ENCODE measurements around the gene ATP5PB.

The ATP5PB gene

GRCh38 chr1:111475701-111476100 lies 26.4 kb downstream of the ATP5PB start:
- DNase-seq (ENCODE audit: low read depth, low spot score): no peak

GRCh38 chr1:111476214-111476613 lies 26.9 kb downstream of the ATP5PB start:
- no peak for DNase-seq (ENCODE audit: low read depth, low spot score)

GRCh38 chr1:111476761-111477309 lies 27.6 kb downstream of the ATP5PB start:
- DNase-seq (ENCODE audit: low read depth, low spot score): no peak

GRCh38 chr1:111480674-111481073 lies 31.4 kb downstream of the ATP5PB start:
- DNase-seq (ENCODE audit: low read depth, low spot score): no peak

- DNase-seq (ENCODE audit: low read depth, low spot score): no peak
Observed at GRCh38 chr1:111481387-111482221, 32.3 kb downstream of the ATP5PB start.

- no peak for DNase-seq (ENCODE audit: low read depth, low spot score)
Observed at GRCh38 chr1:111483166-111483565, 33.9 kb downstream of the ATP5PB start.

GRCh38 chr1:111483876-111484275 lies 34.6 kb downstream of the ATP5PB start:
- no peak for DNase-seq (ENCODE audit: low read depth, low spot score)

GRCh38 chr1:111484391-111485026 lies 35.2 kb downstream of the ATP5PB start:
- no peak for DNase-seq (ENCODE audit: low read depth, low spot score)

GRCh38 chr1:111486431-111486830 lies 37.2 kb downstream of the ATP5PB start:
- no peak for DNase-seq (ENCODE audit: low read depth, low spot score)

GRCh38 chr1:111487133-111487532 lies 37.9 kb downstream of the ATP5PB start:
- DNase-seq (ENCODE audit: low read depth, low spot score): no peak

- DNase-seq (ENCODE audit: low read depth, low spot score): no peak
Observed at GRCh38 chr1:111488669-111489068, 39.4 kb downstream of the ATP5PB start.

- DNase-seq (ENCODE audit: low read depth, low spot score): no peak
Observed at GRCh38 chr1:111489604-111490003, 40.3 kb downstream of the ATP5PB start.

GRCh38 chr1:111490220-111490619 lies 41.0 kb downstream of the ATP5PB start:
- DNase-seq (ENCODE audit: low read depth, low spot score): no peak

- no peak for DNase-seq (ENCODE audit: low read depth, low spot score)
Observed at GRCh38 chr1:111491070-111491469, 41.8 kb downstream of the ATP5PB start.

GRCh38 chr1:111496398-111496797 lies 47.1 kb downstream of the ATP5PB start:
- DNase-seq (ENCODE audit: low read depth, low spot score): no peak

- no peak for DNase-seq (ENCODE audit: low read depth, low spot score)
Observed at GRCh38 chr1:111497592-111497991, 48.3 kb downstream of the ATP5PB start.

GRCh38 chr1:111499026-111499785 lies 49.9 kb downstream of the ATP5PB start:
- DNase-seq (ENCODE audit: low read depth, low spot score): no peak

GRCh38 chr1:111501645-111502044 lies 52.4 kb downstream of the ATP5PB start:
- DNase-seq (ENCODE audit: low read depth, low spot score): no peak

- no peak for DNase-seq (ENCODE audit: low read depth, low spot score)
Observed at GRCh38 chr1:111503585-111504060, 54.4 kb downstream of the ATP5PB start, which contains the start of the genes ADORA3 and TMIGD3. ADORA3 (minus strand) TSS chr1:111503633; CDS start chr1:111503354, 279 bp downstream. TMIGD3 (minus strand) TSS chr1:111503633; CDS start chr1:111503354, 279 bp downstream.

GRCh38 chr1:111504097-111504496 lies 54.8 kb downstream of the ATP5PB start:
- no peak for DNase-seq (ENCODE audit: low read depth, low spot score)

GRCh38 chr1:111505641-111506119 lies 56.4 kb downstream of the ATP5PB start:
- DNase-seq (ENCODE audit: low read depth, low spot score): no peak

GRCh38 chr1:111506561-111506960 lies 57.3 kb downstream of the ATP5PB start:
- no peak for DNase-seq (ENCODE audit: low read depth, low spot score)

All from iPS DF 19.7 (cell line).